SK-N-SH treated with all-trans-retinoic acid at 6 μM for 48 hours (cell line): ENCODE measurements around the gene ZNF764.

Source experiments
- CSDC2 ChIP-seq: fragments of 250-450 bp; sonication (Bioruptor Pico); IDR thresholded peaks from 2 replicates; pipeline ENCODE4 v1.5.0; 2020; ENCODE audit warnings: mild to moderate bottlenecking, moderate library complexity
- PATZ1 ChIP-seq: fragments of 250-450 bp; sonication (Bioruptor Pico); IDR thresholded peaks from 2 replicates; pipeline ENCODE4 v1.8.0; 2020; ENCODE audit warnings: mild to moderate bottlenecking, moderate library complexity, borderline replicate concordance
- ZFP30 ChIP-seq: fragments of 450-650 bp; formaldehyde crosslinking; IDR thresholded peaks from 2 replicates; pipeline ENCODE4 v1.5.0; 2022; ENCODE audit warnings: mild to moderate bottlenecking, moderate library complexity

DNA sequence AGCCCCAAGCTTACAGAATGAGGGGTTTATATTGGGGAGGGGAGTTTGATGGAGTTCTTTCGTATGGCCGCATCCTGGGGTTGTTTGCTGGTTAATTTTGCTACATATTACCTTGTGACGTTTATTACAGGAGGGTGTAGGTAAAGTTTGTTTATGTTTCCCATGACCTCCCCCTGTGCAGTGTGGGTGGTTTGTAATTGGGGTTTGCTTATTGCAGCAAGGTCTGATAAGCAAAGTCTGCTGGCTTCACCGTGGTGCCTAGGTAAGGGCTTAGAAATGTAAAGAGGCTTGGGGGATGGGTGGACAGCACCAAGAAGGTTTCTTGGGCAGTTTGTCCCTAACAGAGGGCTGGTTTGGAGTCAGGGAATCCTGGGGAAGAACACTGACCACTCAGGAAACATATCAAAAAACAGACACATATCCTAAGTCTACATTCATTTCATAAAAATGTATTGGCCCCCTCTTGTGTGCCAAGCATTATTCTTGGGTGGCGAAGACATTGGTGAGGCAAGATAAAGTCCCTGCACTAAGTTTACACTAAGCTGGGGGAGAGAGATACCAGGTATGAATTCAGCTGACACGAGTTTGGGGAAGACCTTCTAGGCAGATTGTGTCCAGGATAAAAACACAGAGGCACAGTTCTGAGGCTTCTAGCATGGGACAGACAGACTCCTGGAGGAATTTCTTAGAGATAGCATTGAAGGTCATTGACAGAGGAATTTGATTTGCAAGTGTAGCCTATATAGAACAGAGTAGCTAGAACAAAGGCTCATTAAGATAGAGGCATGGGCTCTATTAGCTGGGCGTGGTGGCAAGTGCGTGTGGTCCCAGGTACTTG, 9.5 kb downstream of the ZNF764 start:
- TF ChIP-seq CSDC2 (CRISPR knock-in tag) = no peak
- no peak for TF ChIP-seq PATZ1
- TF ChIP-seq ZFP30 (CRISPR knock-in tag) = no peak
